ENCODE data around the gene PIN1.

GRCh38 chr19:9857076-9857721 is 22.1 kb downstream of the PIN1 start:
- TF ChIP-seq ZNF274 (IDR thresholded peaks at IDR 0.05; ENCODE audit: insufficient read depth, insufficient read length) (no peak), CTCF (IDR thresholded peaks at IDR 0.05 in 2 of 3, conservative IDR thresholded peaks at IDR 0.05 in 1 of 3; ENCODE audit: control insufficient read depth in 2 of 3, extremely low read depth in 1 of 3, insufficient read depth in 1 of 3, low read depth in 3 of 3, low read length in 3 of 3) (no peak), KDM1A (IDR thresholded peaks at IDR 0.05; ENCODE audit: borderline replicate concordance) (no peak), SRF (IDR thresholded peaks at IDR 0.05; ENCODE audit: low read depth in 2 of 2, low read length in 2 of 2) (no peak), ZBTB11 (CRISPR knock-in tag; IDR thresholded peaks at IDR 0.05) (no peak), EP300 (IDR thresholded peaks at IDR 0.05; ENCODE audit: borderline replicate concordance in 1 of 2, control insufficient read depth in 1 of 2, low read depth in 2 of 2, low read length in 2 of 2) (no peak), RCOR1 (conservative IDR thresholded peaks at IDR 0.05; ENCODE audit: low read depth, low read length) (no peak), POLR2AphosphoS5 (IDR thresholded peaks at IDR 0.05; ENCODE audit: low read length) (no peak), ZNF24 (IDR thresholded peaks at IDR 0.05) (no peak), CHD2 (IDR thresholded peaks at IDR 0.05; ENCODE audit: borderline replicate concordance, low read depth, low read length) (no peak), BHLHE40 (IDR thresholded peaks at IDR 0.05; ENCODE audit: borderline replicate concordance in 1 of 2, low read depth in 2 of 2, low read length in 1 of 2) (no peak), HCFC1 (IDR thresholded peaks at IDR 0.05; ENCODE audit: low read length) (no peak)
